K562 (cell line): ENCODE data around the gene NDUFV3. TPM values are rescaled to one million over a fixed set of nuclear protein-coding genes. Genes with fewer than 3 reads are reported as not detected.
A peak's percentile ranks its signal among the peaks of the same experiment; 100 is the strongest.

ENCODE experiments used
- ATF7 ChIP-seq: fragments of 450-650 bp; IDR thresholded peaks from 2 replicates; pipeline ENCODE4 v1.7.1; 2014; ENCODE audit warnings: mild to moderate bottlenecking, moderate library complexity
- ETV6 ChIP-seq, 3 experiments: fragments of 150-350 bp in 1 of 3; sonication (generic) in 1 of 3; formaldehyde crosslinking in 1 of 3; IDR thresholded peaks; 2 replicates each; pipeline versions ENCODE4 v1.6.1 to v1.8.0; 2014 to 2022; ENCODE audit warnings: borderline replicate concordance in 2 of 3, low read depth in 2 of 3, antibody characterized with exemption in 1 of 3, low read length in 1 of 3, mild to moderate bottlenecking in 1 of 3, missing genetic modification reagents in 1 of 3
- HDAC2 ChIP-seq: fragments of 450-650 bp; IDR thresholded peaks from 2 replicates; pipeline ENCODE4 v1.6.1; 2016; ENCODE audit warnings: mild to moderate bottlenecking
- NR2C2 ChIP-seq, 2 experiments: fragments of 200-800 bp in 1 of 2; sonication (Bioruptor generic) in 1 of 2; sonication (generic) in 1 of 2; formaldehyde crosslinking in 1 of 2; IDR thresholded peaks; 2 replicates each; pipeline versions ENCODE4 v1.6.1 to v1.8.0; 2016 to 2022; ENCODE audit warnings: mild to moderate bottlenecking in 1 of 2, missing compliant biosample characterization in 1 of 2, missing genetic modification characterization in 1 of 2, missing genetic modification reagents in 1 of 2
- PCBP1 ChIP-seq: fragments of 200-400 bp; formaldehyde crosslinking; IDR thresholded peaks from 2 replicates; pipeline ENCODE4 v1.6.1; 2018; ENCODE audit warnings: mild to moderate bottlenecking, low read depth, low read length; ENCODE audit not compliant: poor library complexity, severe bottlenecking
- PHB2 ChIP-seq: fragments of 450-650 bp; IDR thresholded peaks from 2 replicates; pipeline ENCODE4 v1.6.1; 2017; ENCODE audit warnings: low read depth
- SMAD2 ChIP-seq: fragments of 150-350 bp; IDR thresholded peaks from 2 replicates; pipeline ENCODE4 v1.6.1; 2014; ENCODE audit warnings: low read depth, mild to moderate bottlenecking, low read length
- TARDBP ChIP-seq: fragments of 450-650 bp; IDR thresholded peaks from 2 replicates; pipeline ENCODE4 v1.6.1; 2016
- TEAD4 ChIP-seq, 2 experiments: sonication (generic) in 1 of 2; formaldehyde crosslinking in 1 of 2; IDR thresholded peaks; 2 replicates each; pipeline versions ENCODE4 v1.6.1 to v1.8.0; 2012 to 2022; ENCODE audit warnings: borderline replicate concordance in 1 of 2, inconsistent platforms in 1 of 2, low read length in 1 of 2, mild to moderate bottlenecking in 1 of 2, missing genetic modification reagents in 1 of 2
- ZBTB7A ChIP-seq: IDR thresholded peaks from 2 replicates; pipeline ENCODE4 v1.6.1; 2011; ENCODE audit warnings: low read depth, mild to moderate bottlenecking, low read length, moderate library complexity, borderline replicate concordance; ENCODE audit not compliant: control insufficient read depth
- ZEB2 ChIP-seq: fragments of 450-650 bp; IDR thresholded peaks from 2 replicates; pipeline ENCODE4 v1.6.1; 2016
- ZNF282 ChIP-seq: sonication (generic); formaldehyde crosslinking; IDR thresholded peaks from 2 replicates; pipeline ENCODE4 v1.8.1; 2023; ENCODE audit warnings: missing genetic modification reagents
- ZNF398 ChIP-seq: fragments of 250-450 bp; sonication (Bioruptor Pico); IDR thresholded peaks from 2 replicates; pipeline ENCODE4 v1.8.0; 2021; ENCODE audit warnings: moderate library complexity, mild to moderate bottlenecking, inconsistent platforms
- ZSCAN32 ChIP-seq: fragments of 450-650 bp; formaldehyde crosslinking; IDR thresholded peaks from 2 replicates; pipeline ENCODE4 v1.4.0; 2020; ENCODE audit warnings: mild to moderate bottlenecking, moderate library complexity
- polyA plus RNA-seq, 8 experiments: library from polyadenylated mRNA; depleted of rRNA in 4 of 8; stranded (reverse) in 5 of 8; unstranded in 3 of 8; fragments of >200 nt; fragmentation: Nextera tagmentation in 2 of 8; fragmentation: Illumina TruSeq in 1 of 8; extraction: Ambion mirVana in 2 of 8; extraction: Trizol in 1 of 8; gene quantifications; 2 replicates each; pipeline versions ENCODE4 v1.2.1 to v1.2.3, GENCODE V29; 2011 to 2014; ENCODE audit warnings: inconsistent platforms in 1 of 8, missing spikeins in 1 of 8
- total RNA-seq, 7 experiments: library from RNA; depleted of rRNA in 6 of 7; stranded (reverse); fragments of >200 nt in 6 of 7; fragmentation: Illumina TruSeq in 2 of 7; extraction: Trizol in 2 of 7; gene quantifications; 2 replicates each; pipeline versions ENCODE4 v1.2.1 to v1.2.3, GENCODE V29; 2011 to 2021; ENCODE audit warnings: low replicate concordance in 1 of 7
- TF ChIP-seq, protein P1 (sequence below), 2 experiments: fragments of 450-650 bp; formaldehyde crosslinking in 1 of 2; IDR thresholded peaks; 2 replicates each; pipeline versions ENCODE4 v1.4.0 to v1.6.1; 2014 to 2020; ENCODE audit warnings: mild to moderate bottlenecking in 2 of 2, borderline replicate concordance in 1 of 2, low read depth in 1 of 2

The NDUFV3 gene
- total and polyA plus RNA-seq, 9 of the 15 experiments (the other 6 are each of a cell fraction or from before 2014, with no cell fraction given): 19.1 to 87.8 (median 74.3) TPM

DNA sequence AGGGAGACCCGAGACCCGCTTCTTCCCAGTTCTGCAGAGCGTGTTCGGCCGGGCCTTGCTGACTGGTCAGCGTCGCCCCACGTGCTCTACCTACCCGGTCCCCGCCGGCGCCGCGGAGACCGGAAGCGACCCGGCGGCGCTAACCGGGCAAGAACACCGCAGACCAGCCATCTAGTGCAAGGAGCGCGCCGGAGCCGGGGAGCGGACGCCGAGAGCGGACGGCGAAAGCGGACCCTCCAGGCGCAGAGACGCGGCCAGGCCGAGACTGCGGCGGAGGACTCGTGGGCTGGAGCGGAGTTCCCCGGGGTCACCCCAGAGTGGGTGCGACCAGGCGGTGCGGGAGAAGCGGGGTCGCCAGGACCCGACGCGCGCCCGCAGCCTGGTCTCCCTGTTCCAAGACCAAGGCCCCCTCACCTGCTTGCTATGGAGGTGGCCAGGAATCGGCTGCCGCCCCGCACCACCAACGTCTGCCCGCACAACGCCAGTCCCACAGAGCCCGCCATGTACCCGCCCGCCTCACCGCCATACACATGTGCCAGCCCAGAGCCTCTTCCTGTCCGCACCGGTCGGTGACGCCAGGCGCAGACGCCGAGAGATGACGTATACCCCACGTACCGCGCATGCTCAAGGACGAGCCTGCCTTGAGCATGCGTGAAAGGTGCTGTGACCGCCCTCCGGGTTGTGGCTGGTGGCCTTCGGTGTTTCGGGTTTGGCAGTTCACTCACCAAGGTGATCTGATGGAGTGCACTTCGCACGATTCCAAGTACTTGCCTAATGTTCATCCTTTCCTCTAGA lies 13.9 kb upstream of the NDUFV3 start, which contains the start of gene WDR4 (continued):
- TF ChIP-seq, protein P1, sequence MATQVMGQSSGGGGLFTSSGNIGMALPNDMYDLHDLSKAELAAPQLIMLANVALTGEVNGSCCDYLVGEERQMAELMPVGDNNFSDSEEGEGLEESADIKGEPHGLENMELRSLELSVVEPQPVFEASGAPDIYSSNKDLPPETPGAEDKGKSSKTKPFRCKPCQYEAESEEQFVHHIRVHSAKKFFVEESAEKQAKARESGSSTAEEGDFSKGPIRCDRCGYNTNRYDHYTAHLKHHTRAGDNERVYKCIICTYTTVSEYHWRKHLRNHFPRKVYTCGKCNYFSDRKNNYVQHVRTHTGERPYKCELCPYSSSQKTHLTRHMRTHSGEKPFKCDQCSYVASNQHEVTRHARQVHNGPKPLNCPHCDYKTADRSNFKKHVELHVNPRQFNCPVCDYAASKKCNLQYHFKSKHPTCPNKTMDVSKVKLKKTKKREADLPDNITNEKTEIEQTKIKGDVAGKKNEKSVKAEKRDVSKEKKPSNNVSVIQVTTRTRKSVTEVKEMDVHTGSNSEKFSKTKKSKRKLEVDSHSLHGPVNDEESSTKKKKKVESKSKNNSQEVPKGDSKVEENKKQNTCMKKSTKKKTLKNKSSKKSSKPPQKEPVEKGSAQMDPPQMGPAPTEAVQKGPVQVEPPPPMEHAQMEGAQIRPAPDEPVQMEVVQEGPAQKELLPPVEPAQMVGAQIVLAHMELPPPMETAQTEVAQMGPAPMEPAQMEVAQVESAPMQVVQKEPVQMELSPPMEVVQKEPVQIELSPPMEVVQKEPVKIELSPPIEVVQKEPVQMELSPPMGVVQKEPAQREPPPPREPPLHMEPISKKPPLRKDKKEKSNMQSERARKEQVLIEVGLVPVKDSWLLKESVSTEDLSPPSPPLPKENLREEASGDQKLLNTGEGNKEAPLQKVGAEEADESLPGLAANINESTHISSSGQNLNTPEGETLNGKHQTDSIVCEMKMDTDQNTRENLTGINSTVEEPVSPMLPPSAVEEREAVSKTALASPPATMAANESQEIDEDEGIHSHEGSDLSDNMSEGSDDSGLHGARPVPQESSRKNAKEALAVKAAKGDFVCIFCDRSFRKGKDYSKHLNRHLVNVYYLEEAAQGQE (IDR thresholded peaks at IDR 0.05; ENCODE audit: borderline replicate concordance): peak; percentile 92
- TF ChIP-seq, protein P1 (CRISPR knock-in tag; IDR thresholded peaks at IDR 0.05; ENCODE audit: low read depth): no peak
- TF ChIP-seq ZNF398 (CRISPR knock-in tag): no peak
- TF ChIP-seq ATF7: peak; percentile 98
- TF ChIP-seq ETV6 (IDR thresholded peaks at IDR 0.05; ENCODE audit: borderline replicate concordance in 1 of 2, low read depth in 2 of 2, low read length in 1 of 2): no peak; a peak in 1 of 4 replicates
- TF ChIP-seq ETV6 (CRISPR knock-in tag; IDR thresholded peaks at IDR 0.05; ENCODE audit: borderline replicate concordance): peak; percentile 86
- TF ChIP-seq ZNF282 (CRISPR knock-in tag): peak; percentile 96; the same call in 1 of the 2 replicates
- TF ChIP-seq ZSCAN32: no peak
- TF ChIP-seq PHB2: no peak
- no peak for TF ChIP-seq TEAD4 (IDR thresholded peaks at IDR 0.05; ENCODE audit: low read length)
- no peak for TF ChIP-seq TEAD4 (CRISPR knock-in tag; IDR thresholded peaks at IDR 0.05; ENCODE audit: borderline replicate concordance)
- TF ChIP-seq ZEB2: 0 out of 2 replicates have a peak, but pooled peaks have one; percentile 57
- TF ChIP-seq HDAC2: peak; percentile 98
- TF ChIP-seq TARDBP: no peak
- TF ChIP-seq NR2C2 (CRISPR knock-in tag; IDR thresholded peaks at IDR 0.05): peak; percentile 11
- peak; percentile 78 for TF ChIP-seq NR2C2 (tag; IDR thresholded peaks at IDR 0.05)
- TF ChIP-seq PCBP1: peak; percentile 73
- peak; percentile 45; the same call in 1 of the 2 replicates for TF ChIP-seq ZBTB7A
- TF ChIP-seq SMAD2: no peak
